ENCODE measurements around the gene TNS2.
A peak's percentile ranks its signal among the peaks of the same experiment; 100 is the strongest.
"Not testable (repeated sequence)": the region's sequence is repeated elsewhere in the genome, so short reads cannot be mapped to it uniquely, and the experiment has no call there.

TNS2 gene

GRCh38 chr12:53102883-53103807 is 53.3 kb downstream of the TNS2 start, which contains the start of gene SOAT2:
Gene SOAT2, plus strand, starts transcription at chr12:53103486. Its CDS starts 92 bp downstream, at chr12:53103578.
- H3K27me3 ChIP-seq = no peaks in the 10 kb centered on the region
- peaks cover 20 to 23% (median 22%) of the 10 kb centered on the region in 3 donors for H3K36me3 ChIP-seq
- no peaks in the 10 kb centered on the region for H3K9me3 ChIP-seq
- TF ChIP-seq, protein P1, sequence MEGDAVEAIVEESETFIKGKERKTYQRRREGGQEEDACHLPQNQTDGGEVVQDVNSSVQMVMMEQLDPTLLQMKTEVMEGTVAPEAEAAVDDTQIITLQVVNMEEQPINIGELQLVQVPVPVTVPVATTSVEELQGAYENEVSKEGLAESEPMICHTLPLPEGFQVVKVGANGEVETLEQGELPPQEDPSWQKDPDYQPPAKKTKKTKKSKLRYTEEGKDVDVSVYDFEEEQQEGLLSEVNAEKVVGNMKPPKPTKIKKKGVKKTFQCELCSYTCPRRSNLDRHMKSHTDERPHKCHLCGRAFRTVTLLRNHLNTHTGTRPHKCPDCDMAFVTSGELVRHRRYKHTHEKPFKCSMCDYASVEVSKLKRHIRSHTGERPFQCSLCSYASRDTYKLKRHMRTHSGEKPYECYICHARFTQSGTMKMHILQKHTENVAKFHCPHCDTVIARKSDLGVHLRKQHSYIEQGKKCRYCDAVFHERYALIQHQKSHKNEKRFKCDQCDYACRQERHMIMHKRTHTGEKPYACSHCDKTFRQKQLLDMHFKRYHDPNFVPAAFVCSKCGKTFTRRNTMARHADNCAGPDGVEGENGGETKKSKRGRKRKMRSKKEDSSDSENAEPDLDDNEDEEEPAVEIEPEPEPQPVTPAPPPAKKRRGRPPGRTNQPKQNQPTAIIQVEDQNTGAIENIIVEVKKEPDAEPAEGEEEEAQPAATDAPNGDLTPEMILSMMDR (IDR thresholded peaks at IDR 0.05) = no peak
- DNase-seq = no peak
- H3K27ac ChIP-seq = peak within 1 kb of the TSS in 1 of 2 donors; percentile 10
- intact Hi-C loops (cut with DNase I; ENCODE audit: low total_unique reads) = no loop called here
- H3K4me1 ChIP-seq = peaks cover 4 to 56% (median 30%) of the 10 kb centered on the region in 4 donors
- H3K4me3 ChIP-seq = no peak within 1 kb of the TSS

DNA sequence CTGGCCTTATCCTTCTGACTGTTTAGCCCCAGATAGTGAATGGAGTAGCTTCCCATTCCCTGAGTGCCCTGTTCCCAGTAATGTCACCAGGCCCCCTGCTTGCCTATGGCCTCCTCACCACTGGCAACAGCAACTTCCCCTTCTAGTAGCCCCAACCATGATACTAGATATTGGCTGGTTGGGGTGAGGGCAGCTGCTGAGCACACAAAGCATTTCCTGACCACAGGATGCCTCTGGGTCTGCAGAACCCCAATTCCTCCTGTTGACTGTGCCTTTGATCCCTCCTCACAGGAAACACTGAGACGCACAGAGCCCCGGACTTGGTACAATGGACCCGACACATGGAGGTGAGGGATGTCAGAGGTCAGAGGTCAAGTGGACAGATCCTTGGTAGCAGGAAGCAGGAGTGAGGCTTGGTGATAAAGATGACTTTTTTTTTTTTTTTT is 54.0 kb downstream of the TNS2 start:
- Histone ChIP-seq H3K4me3 (no peak overlapping the region), H3K4me1 (peaks cover 4 to 56% (median 26%) of the 10 kb centered on the region in 4 donors), H3K27ac (peak overlapping the region in 1 of 2 donors; percentile 10), H3K36me3 (peaks cover 20 to 23% (median 22%) of the 10 kb centered on the region in 3 donors), H3K27me3 (no peaks in the 10 kb centered on the region), H3K9me3 (no peaks in the 10 kb centered on the region)
- TF ChIP-seq, protein P1 (IDR thresholded peaks at IDR 0.05) = no peak
- intact Hi-C loops (cut with DNase I; ENCODE audit: low total_unique reads) = no loop called here
- DNase-seq = no peak

GRCh38 chr12:53105256-53105655 is 55.4 kb downstream of the TNS2 start:
- intact Hi-C loops (cut with DNase I; ENCODE audit: low total_unique reads) = no loop called here
- Histone ChIP-seq H3K9me3 (no peaks in the 10 kb centered on the region), H3K27me3 (no peaks in the 10 kb centered on the region), H3K27ac (peak overlapping the region; percentile 20 to 61), H3K4me1 (peaks cover 4 to 45% (median 20%) of the 10 kb centered on the region in 4 donors), H3K4me3 (no peak overlapping the region), H3K36me3 (peaks cover 20 to 23% (median 22%) of the 10 kb centered on the region in 3 donors)
- DNase-seq = no peak
- TF ChIP-seq, protein P1 (IDR thresholded peaks at IDR 0.05) = no peak

DNA sequence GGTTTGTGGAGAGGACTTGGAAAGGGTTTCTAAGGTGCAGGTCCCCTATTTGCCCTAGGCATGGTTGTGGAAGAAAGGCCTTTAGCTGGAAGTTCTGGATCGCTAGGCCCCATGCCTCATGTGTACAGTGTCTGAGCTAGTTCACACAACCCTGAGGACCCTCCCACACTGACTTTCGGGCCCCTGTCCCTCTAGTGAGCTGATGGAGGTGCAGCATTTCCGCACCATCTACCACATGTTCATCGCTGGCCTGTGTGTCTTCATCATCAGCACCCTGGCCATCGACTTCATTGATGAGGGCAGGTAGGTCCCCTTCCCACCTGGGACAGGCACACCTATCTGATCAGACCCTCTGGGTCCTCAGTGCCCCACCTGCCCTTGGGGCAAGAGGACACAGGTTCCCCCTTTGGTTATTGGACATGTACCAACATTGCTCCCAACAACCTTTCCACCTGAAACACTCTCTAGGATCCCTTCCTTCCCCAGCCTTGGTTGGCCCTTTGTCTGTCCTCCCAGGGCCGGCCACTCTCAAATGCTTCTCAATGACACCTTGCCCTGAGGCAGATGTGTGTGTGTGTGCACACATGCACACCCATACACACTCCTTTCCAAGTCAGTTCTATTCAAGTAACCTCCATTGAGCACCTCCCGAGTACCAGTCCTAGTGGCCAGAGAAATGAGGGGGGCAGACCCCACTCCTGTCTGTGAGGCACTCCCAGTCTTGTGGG is 56.0 kb downstream of the TNS2 start:
- TF ChIP-seq, protein P1 (IDR thresholded peaks at IDR 0.05) = no peak
- H3K4me1 ChIP-seq = peaks cover 4 to 39% (median 17%) of the 10 kb centered on the region in 4 donors
- peak overlapping the region; percentile 57 to 61 for H3K27ac ChIP-seq
- no peaks in the 10 kb centered on the region for H3K27me3 ChIP-seq
- DNase-seq = no peak
- peaks cover 14 to 16% (median 16%) of the 10 kb centered on the region in 3 donors for H3K36me3 ChIP-seq
- H3K9me3 ChIP-seq = no peaks in the 10 kb centered on the region
- H3K4me3 ChIP-seq = no peak overlapping the region
- intact Hi-C loops (cut with DNase I; ENCODE audit: low total_unique reads) = no loop called here

DNA sequence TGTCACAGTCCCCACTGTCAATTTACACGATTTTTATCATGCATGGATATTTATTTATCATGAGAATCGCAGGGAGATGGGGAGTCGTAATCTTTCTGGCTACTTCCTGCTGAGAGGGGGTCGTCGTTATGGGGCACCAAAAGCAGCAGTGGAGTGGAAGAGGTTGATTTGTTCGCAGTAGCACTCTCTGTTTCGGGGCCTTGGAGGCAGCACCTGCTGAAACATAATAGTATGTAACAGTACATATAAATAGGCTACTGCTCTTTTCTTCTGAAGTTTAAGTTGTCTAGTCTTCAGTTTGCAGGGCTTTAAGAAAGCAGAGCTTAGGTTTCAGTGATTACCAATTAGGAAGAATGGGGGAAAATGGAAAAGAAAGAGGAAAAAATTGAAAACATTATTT is 57.3 kb downstream of the TNS2 start:
- H3K27me3 ChIP-seq = no peaks in the 10 kb centered on the region
- peaks cover 4 to 38% (median 17%) of the 10 kb centered on the region in 4 donors for H3K4me1 ChIP-seq
- H3K9me3 ChIP-seq = no peaks in the 10 kb centered on the region
- H3K27ac ChIP-seq = peak overlapping the region; percentile 57 to 61
- intact Hi-C loops (cut with DNase I; ENCODE audit: low total_unique reads) = no loop called here
- no peak overlapping the region for H3K4me3 ChIP-seq
- TF ChIP-seq, protein P1 (IDR thresholded peaks at IDR 0.05) = no peak
- peaks cover 3 to 4% (median 3%) of the 10 kb centered on the region in 3 donors for H3K36me3 ChIP-seq
- no peak for DNase-seq

DNA sequence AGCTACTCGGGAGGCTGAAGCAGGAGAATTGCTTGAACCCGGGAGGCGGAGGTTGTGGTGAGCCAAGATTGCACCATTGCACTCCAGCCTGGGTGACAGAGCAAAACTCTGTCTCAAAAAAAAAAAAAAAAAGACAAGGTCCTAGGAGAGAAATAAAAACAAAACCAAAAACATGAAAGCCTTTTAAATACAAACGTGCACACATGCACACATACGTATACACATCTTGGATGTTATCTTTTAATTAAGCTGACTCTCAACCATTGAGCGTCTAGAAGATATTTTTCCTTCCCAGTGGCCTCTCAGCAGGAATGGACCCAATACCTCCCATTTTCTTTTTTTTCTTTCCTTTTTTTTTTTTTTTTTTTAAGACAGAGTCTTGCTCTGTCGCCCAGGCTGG is 62.6 kb downstream of the TNS2 start:
- H3K36me3 ChIP-seq; DNase-seq; H3K27ac ChIP-seq; H3K9me3 ChIP-seq; intact Hi-C loops (cut with DNase I; ENCODE audit: low total_unique reads); H3K27me3 ChIP-seq; H3K4me3 ChIP-seq: not testable (repeated sequence)
- peaks cover 0 to 45% (median 13%) of the 10 kb centered on the region in 4 donors for H3K4me1 ChIP-seq
